GM12873 (cell line): ENCODE data around the gene SLK.

Source experiments
- CTCF ChIP-seq: IDR thresholded peaks from 2 replicates; pipeline ENCODE4 v1.5.1; 2012; ENCODE audit warnings: low read depth, mild to moderate bottlenecking, moderate library complexity, low read length, control low read depth; ENCODE audit not compliant: insufficient read depth; ENCODE audit errors: missing control alignments

SLK gene

GRCh38 chr10:103975169-103975568 lies 8.2 kb downstream of the SLK start:
- no peak for TF ChIP-seq CTCF

- TF ChIP-seq CTCF, result no peak
Observed at GRCh38 chr10:103977204-103977603, 10.3 kb downstream of the SLK start.

GRCh38 chr10:103979530-103979929 lies 12.6 kb downstream of the SLK start:
- TF ChIP-seq CTCF, result no peak

- no peak for TF ChIP-seq CTCF
Observed at GRCh38 chr10:103980288-103980906, 13.5 kb downstream of the SLK start.

GRCh38 chr10:103982639-103983038 lies 15.7 kb downstream of the SLK start:
- TF ChIP-seq CTCF, result peak; percentile 24

GRCh38 chr10:103983367-103983911 lies 16.5 kb downstream of the SLK start:
- no peak for TF ChIP-seq CTCF

GRCh38 chr10:103985726-103986125 lies 18.8 kb downstream of the SLK start:
- TF ChIP-seq CTCF, result no peak
